ENCODE data around the gene PDE6H.

Gene PDE6H

GRCh38 chr12:14972816-14973215 lies at the start of gene PDE6H:
TSS of gene PDE6H (plus strand) at chr12:14973042. CDS start at chr12:14978013, 4,971 bp downstream.
- Histone ChIP-seq H3K36me3 (ENCODE audit: control insufficient read depth, insufficient read depth, low read length) (no peaks in the 10 kb centered on the region), H3K27me3 (ENCODE audit: control insufficient read depth, insufficient read depth, low read length) (no peaks in the 10 kb centered on the region), H3K9ac (ENCODE audit: low read length) (no peak within 1 kb of the TSS), H3K4me3 (ENCODE audit: low read length) (no peak within 1 kb of the TSS), H3K9me3 (ENCODE audit: control insufficient read depth, low read length) (no peaks in the 10 kb centered on the region), H3K4me1 (ENCODE audit: control insufficient read depth, insufficient read depth, low read length) (no peaks in the 10 kb centered on the region)

DNA sequence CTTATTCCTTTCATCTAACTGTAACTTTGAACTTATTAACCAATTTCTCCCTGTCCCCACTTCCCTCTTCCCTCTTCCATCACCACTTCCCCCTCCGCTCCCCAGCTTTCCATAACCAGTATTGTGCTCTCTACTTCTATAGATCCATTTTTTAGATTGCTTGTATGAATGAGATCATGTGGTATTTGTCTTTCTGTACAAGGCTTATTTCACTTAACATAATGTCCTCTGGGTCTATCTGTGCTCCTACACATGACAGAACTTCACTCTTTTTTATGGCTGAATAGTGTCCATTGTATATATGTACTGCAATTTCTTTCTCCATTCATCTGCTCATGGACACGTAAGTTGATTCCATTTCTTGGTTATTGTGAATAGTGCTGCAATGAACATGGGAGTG lies 48.9 kb upstream of the PDE6H start:
- Histone ChIP-seq H3K9ac (ENCODE audit: low read length) (no peak overlapping the region), H3K4me1 (ENCODE audit: control insufficient read depth, insufficient read depth, low read length) (no peaks in the 10 kb centered on the region), H3K36me3 (ENCODE audit: control insufficient read depth, insufficient read depth, low read length) (no peaks in the 10 kb centered on the region), H3K27me3 (ENCODE audit: control insufficient read depth, insufficient read depth, low read length) (no peaks in the 10 kb centered on the region), H3K9me3 (ENCODE audit: control insufficient read depth, low read length) (no peaks in the 10 kb centered on the region), H3K4me3 (ENCODE audit: low read length) (no peak overlapping the region)

DNA sequence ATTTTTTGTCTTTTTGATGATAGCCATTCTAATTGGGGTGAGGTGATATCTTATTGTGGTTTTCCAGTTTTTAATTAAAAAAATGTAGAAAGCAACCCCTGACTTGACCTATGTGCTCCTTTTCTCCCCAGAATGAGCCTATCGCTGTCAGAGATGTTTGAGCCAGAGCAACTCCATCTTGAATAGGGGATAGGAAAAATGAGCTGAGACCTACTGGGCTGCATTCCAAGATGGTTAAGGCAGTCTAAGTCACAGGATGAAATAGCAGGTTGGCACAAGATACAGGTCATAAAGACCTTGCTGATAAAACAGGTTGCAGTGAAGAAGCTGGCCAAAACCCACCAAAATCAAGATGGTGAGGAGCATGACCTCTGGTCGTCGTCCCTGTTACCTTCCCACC lies 48.3 kb upstream of the PDE6H start:
- no peaks in the 10 kb centered on the region for H3K4me1 ChIP-seq (ENCODE audit: control insufficient read depth, insufficient read depth, low read length)
- H3K4me3 ChIP-seq (ENCODE audit: low read length): no peak overlapping the region
- no peaks in the 10 kb centered on the region for H3K27me3 ChIP-seq (ENCODE audit: control insufficient read depth, insufficient read depth, low read length)
- no peak overlapping the region for H3K9ac ChIP-seq (ENCODE audit: low read length)
- H3K9me3 ChIP-seq (ENCODE audit: control insufficient read depth, low read length): no peaks in the 10 kb centered on the region
- H3K36me3 ChIP-seq (ENCODE audit: control insufficient read depth, insufficient read depth, low read length): no peaks in the 10 kb centered on the region

- Histone ChIP-seq H3K27me3 (ENCODE audit: control insufficient read depth, insufficient read depth, low read length) (no peaks in the 10 kb centered on the region), H3K9me3 (ENCODE audit: control insufficient read depth, low read length) (no peaks in the 10 kb centered on the region), H3K9ac (ENCODE audit: low read length) (no peak overlapping the region), H3K36me3 (ENCODE audit: control insufficient read depth, insufficient read depth, low read length) (no peaks in the 10 kb centered on the region), H3K4me3 (ENCODE audit: low read length) (no peak overlapping the region), H3K4me1 (ENCODE audit: control insufficient read depth, insufficient read depth, low read length) (peaks cover 4% of the 10 kb centered on the region)
Measured at GRCh38 chr12:14927267-14927666, 45.6 kb upstream of the PDE6H start.

GRCh38 chr12:14928931-14929330 lies 43.9 kb upstream of the PDE6H start:
- H3K36me3 ChIP-seq (ENCODE audit: control insufficient read depth, insufficient read depth, low read length): no peaks in the 10 kb centered on the region
- H3K9ac ChIP-seq (ENCODE audit: low read length): no peak overlapping the region
- no peak overlapping the region for H3K4me3 ChIP-seq (ENCODE audit: low read length)
- H3K4me1 ChIP-seq (ENCODE audit: control insufficient read depth, insufficient read depth, low read length): peaks cover 4% of the 10 kb centered on the region
- H3K9me3 ChIP-seq (ENCODE audit: control insufficient read depth, low read length): no peaks in the 10 kb centered on the region
- no peaks in the 10 kb centered on the region for H3K27me3 ChIP-seq (ENCODE audit: control insufficient read depth, insufficient read depth, low read length)

- H3K4me1 ChIP-seq (ENCODE audit: control insufficient read depth, insufficient read depth, low read length): peaks cover 4% of the 10 kb centered on the region
- H3K36me3 ChIP-seq (ENCODE audit: control insufficient read depth, insufficient read depth, low read length): no peaks in the 10 kb centered on the region
- H3K27me3 ChIP-seq (ENCODE audit: control insufficient read depth, insufficient read depth, low read length): no peaks in the 10 kb centered on the region
- no peaks in the 10 kb centered on the region for H3K9me3 ChIP-seq (ENCODE audit: control insufficient read depth, low read length)
- no peak overlapping the region for H3K9ac ChIP-seq (ENCODE audit: low read length)
- H3K4me3 ChIP-seq (ENCODE audit: low read length): no peak overlapping the region
Measured at GRCh38 chr12:14930299-14930698, 42.5 kb upstream of the PDE6H start.

- Histone ChIP-seq H3K4me1 (ENCODE audit: control insufficient read depth, insufficient read depth, low read length) (peaks cover 4% of the 10 kb centered on the region), H3K9ac (ENCODE audit: low read length) (no peak overlapping the region), H3K9me3 (ENCODE audit: control insufficient read depth, low read length) (no peaks in the 10 kb centered on the region), H3K27me3 (ENCODE audit: control insufficient read depth, insufficient read depth, low read length) (no peaks in the 10 kb centered on the region), H3K36me3 (ENCODE audit: control insufficient read depth, insufficient read depth, low read length) (no peaks in the 10 kb centered on the region), H3K4me3 (ENCODE audit: low read length) (no peak overlapping the region)
Measured at GRCh38 chr12:14931359-14931758, 41.5 kb upstream of the PDE6H start.

GRCh38 chr12:14931791-14932560 lies 40.9 kb upstream of the PDE6H start:
- no peak overlapping the region for H3K4me3 ChIP-seq (ENCODE audit: low read length)
- H3K4me1 ChIP-seq (ENCODE audit: control insufficient read depth, insufficient read depth, low read length): peaks cover 4% of the 10 kb centered on the region
- H3K36me3 ChIP-seq (ENCODE audit: control insufficient read depth, insufficient read depth, low read length): no peaks in the 10 kb centered on the region
- H3K9me3 ChIP-seq (ENCODE audit: control insufficient read depth, low read length): no peaks in the 10 kb centered on the region
- no peak overlapping the region for H3K9ac ChIP-seq (ENCODE audit: low read length)
- H3K27me3 ChIP-seq (ENCODE audit: control insufficient read depth, insufficient read depth, low read length): no peaks in the 10 kb centered on the region

- no peaks in the 10 kb centered on the region for H3K36me3 ChIP-seq (ENCODE audit: control insufficient read depth, insufficient read depth, low read length)
- peaks cover 4% of the 10 kb centered on the region for H3K4me1 ChIP-seq (ENCODE audit: control insufficient read depth, insufficient read depth, low read length)
- no peaks in the 10 kb centered on the region for H3K27me3 ChIP-seq (ENCODE audit: control insufficient read depth, insufficient read depth, low read length)
- H3K4me3 ChIP-seq (ENCODE audit: low read length): no peak overlapping the region
- H3K9ac ChIP-seq (ENCODE audit: low read length): no peak overlapping the region
- H3K9me3 ChIP-seq (ENCODE audit: control insufficient read depth, low read length): no peaks in the 10 kb centered on the region
Measured at GRCh38 chr12:14934511-14934910, 38.3 kb upstream of the PDE6H start.

GRCh38 chr12:14935031-14935430 lies 37.8 kb upstream of the PDE6H start:
- no peaks in the 10 kb centered on the region for H3K27me3 ChIP-seq (ENCODE audit: control insufficient read depth, insufficient read depth, low read length)
- H3K9ac ChIP-seq (ENCODE audit: low read length): no peak overlapping the region
- H3K9me3 ChIP-seq (ENCODE audit: control insufficient read depth, low read length): no peaks in the 10 kb centered on the region
- H3K4me1 ChIP-seq (ENCODE audit: control insufficient read depth, insufficient read depth, low read length): peaks cover 4% of the 10 kb centered on the region
- no peak overlapping the region for H3K4me3 ChIP-seq (ENCODE audit: low read length)
- no peaks in the 10 kb centered on the region for H3K36me3 ChIP-seq (ENCODE audit: control insufficient read depth, insufficient read depth, low read length)

DNA sequence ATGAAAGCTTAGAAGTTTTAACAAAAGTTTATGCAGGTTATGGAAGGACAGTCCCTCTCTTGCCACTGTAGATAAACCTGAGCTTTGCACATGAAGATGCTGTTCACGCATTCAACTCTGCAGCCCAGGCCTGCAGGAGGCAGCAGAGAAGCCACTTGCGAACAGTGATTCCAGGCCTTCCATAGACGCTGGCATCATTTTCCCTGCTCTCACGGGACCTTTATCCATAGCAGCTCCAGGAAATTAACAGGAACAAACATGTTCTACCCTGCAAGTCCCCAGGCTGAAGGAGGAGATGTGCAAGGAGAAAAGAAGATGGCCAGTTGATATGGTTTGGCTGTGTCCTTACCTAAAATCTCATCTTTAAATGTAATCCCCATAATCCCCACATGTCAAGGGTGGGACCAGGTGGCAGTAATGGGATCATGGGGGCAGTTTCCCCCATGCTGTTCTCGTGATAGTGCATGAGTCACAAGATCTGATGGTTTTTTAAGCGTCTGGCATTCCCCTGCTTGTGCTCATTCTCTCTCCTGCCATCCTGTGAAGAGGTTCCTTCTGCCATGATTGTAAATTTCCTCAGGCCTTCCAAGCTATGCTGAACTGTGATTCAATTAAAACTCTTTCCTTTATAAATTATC lies 36.5 kb upstream of the PDE6H start:
- H3K27me3 ChIP-seq (ENCODE audit: control insufficient read depth, insufficient read depth, low read length): no peaks in the 10 kb centered on the region
- no peaks in the 10 kb centered on the region for H3K9me3 ChIP-seq (ENCODE audit: control insufficient read depth, low read length)
- no peak overlapping the region for H3K4me3 ChIP-seq (ENCODE audit: low read length)
- H3K9ac ChIP-seq (ENCODE audit: low read length): no peak overlapping the region
- no peaks in the 10 kb centered on the region for H3K36me3 ChIP-seq (ENCODE audit: control insufficient read depth, insufficient read depth, low read length)
- peaks cover under 1% of the 10 kb centered on the region for H3K4me1 ChIP-seq (ENCODE audit: control insufficient read depth, insufficient read depth, low read length)

- H3K4me3 ChIP-seq (ENCODE audit: low read length): no peak overlapping the region
Measured at GRCh38 chr12:14937014-14937413, 35.8 kb upstream of the PDE6H start.

More at GRCh38 chr12:14937014-14937413, 35.8 kb upstream of the PDE6H start:
- no peaks in the 10 kb centered on the region for H3K9me3 ChIP-seq (ENCODE audit: control insufficient read depth, low read length)
- no peak overlapping the region for H3K9ac ChIP-seq (ENCODE audit: low read length)
- H3K27me3 ChIP-seq (ENCODE audit: control insufficient read depth, insufficient read depth, low read length): no peaks in the 10 kb centered on the region
- H3K4me1 ChIP-seq (ENCODE audit: control insufficient read depth, insufficient read depth, low read length): no peaks in the 10 kb centered on the region
- H3K36me3 ChIP-seq (ENCODE audit: control insufficient read depth, insufficient read depth, low read length): no peaks in the 10 kb centered on the region

All from mucosa of stomach (tissue), 1 donor.